ENCODE data around the gene ZP4. TPM values are rescaled to one million over a fixed set of nuclear protein-coding genes. Genes with fewer than 3 reads are reported as not detected.

ZP4 gene
- total and polyA plus RNA-seq, 2 of the 13 experiments (the other 11 are each of a cell fraction or from before 2014, with no cell fraction given) = not detected

DNA sequence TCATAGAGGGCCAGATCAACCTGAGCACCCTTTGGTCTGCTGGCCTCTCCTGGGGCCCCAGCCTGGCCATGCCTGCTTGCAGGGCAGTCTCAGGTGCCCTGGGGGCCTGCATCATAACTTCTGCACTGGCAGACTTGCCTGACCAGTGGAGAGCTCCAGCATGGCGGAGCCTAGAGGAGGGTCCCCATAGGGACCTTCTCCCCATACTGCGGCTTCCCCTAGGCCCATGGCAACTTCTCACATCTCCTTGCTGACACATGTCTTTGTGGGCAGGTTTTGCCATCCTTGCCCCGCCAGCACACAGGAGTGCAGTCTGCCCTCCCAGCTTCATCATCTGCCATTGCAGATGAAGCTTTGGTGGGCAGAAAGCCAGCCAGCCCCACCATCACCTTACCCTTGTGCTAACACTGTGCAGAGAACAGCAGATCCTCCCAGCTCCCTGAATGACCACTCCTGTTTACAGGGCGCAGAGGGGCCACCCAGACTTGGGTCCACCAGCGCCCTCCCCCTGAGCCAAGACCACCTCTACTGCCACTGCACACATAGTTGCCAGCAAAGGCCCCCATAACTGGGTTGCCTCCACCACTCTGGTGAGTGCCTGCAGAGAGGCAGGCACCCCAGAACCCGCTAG lies 51.7 kb downstream of the ZP4 start (continued):
- TF ChIP-seq PRDM4 (CRISPR knock-in tag; IDR thresholded peaks at IDR 0.05; ENCODE audit: borderline replicate concordance) (no peak), DPF2 (CRISPR knock-in tag; IDR thresholded peaks at IDR 0.05; ENCODE audit: borderline replicate concordance, low read depth) (no peak)

GRCh38 chr1:237838320-237838719 lies 52.4 kb downstream of the ZP4 start:
- intact Hi-C loops (cut with micrococcal nuclease; ENCODE audit: unreplicated experiment) (no loop called here), in situ Hi-C loops (cut with HindIII; ENCODE audit: extremely low pct_ligation_motif_present, low pct_unique_long_range_greater_than_20kb) (no loop called here)
- H3K9me3 ChIP-seq (ENCODE audit: low read length) = peaks cover 2% of the 10 kb centered on the region
- no peak for FAIRE-seq
- H4K20me1 ChIP-seq (ENCODE audit: insufficient read depth, low read length) = no peaks in the 10 kb centered on the region
- H3K27ac ChIP-seq (ENCODE audit: extremely low read length, insufficient read depth, low read length) = no peak overlapping the region
- ATAC-seq = no peak
- TF ChIP-seq SMYD3 (CRISPR knock-in tag; IDR thresholded peaks at IDR 0.05) (no peak), ZKSCAN1 (IDR thresholded peaks at IDR 0.05; ENCODE audit: low read length) (no peak), STAT6 (CRISPR knock-in tag; IDR thresholded peaks at IDR 0.05; ENCODE audit: borderline replicate concordance) (no peak), ZNF605 (CRISPR knock-in tag; IDR thresholded peaks at IDR 0.05) (no peak), BORCS8-MEF2B (CRISPR knock-in tag; IDR thresholded peaks at IDR 0.05) (no peak), ZNF83 (CRISPR knock-in tag; IDR thresholded peaks at IDR 0.05; ENCODE audit: borderline replicate concordance) (no peak), FUBP1 (CRISPR knock-in tag; IDR thresholded peaks at IDR 0.05; ENCODE audit: borderline replicate concordance) (no peak), ZNF607 (CRISPR knock-in tag; IDR thresholded peaks at IDR 0.05; ENCODE audit: borderline replicate concordance) (no peak), CEBPB (IDR thresholded peaks at IDR 0.05; ENCODE audit: borderline replicate concordance, low read depth, low read length) (no peak), ZBTB21 (CRISPR knock-in tag; IDR thresholded peaks at IDR 0.05) (no peak), ZNF589 (CRISPR knock-in tag; conservative IDR thresholded peaks at IDR 0.05) (no peak), NCOR1 (IDR thresholded peaks at IDR 0.05; ENCODE audit: borderline replicate concordance, low read length) (no peak), SP4 (CRISPR knock-in tag; IDR thresholded peaks at IDR 0.05) (no peak), ELF3 (CRISPR knock-in tag; IDR thresholded peaks at IDR 0.05) (no peak), SRY (CRISPR knock-in tag; IDR thresholded peaks at IDR 0.05) (no peak)
- H3K4me1 ChIP-seq (ENCODE audit: insufficient read depth, low read length) = no peaks in the 10 kb centered on the region
- POLR2A ChIA-PET = no interaction called here
- CTCF ChIA-PET (ENCODE audit: low intra/inter-chr PET ratio, low total read pairs) = no interaction called here
- no peak overlapping the region for H3K9ac ChIP-seq (ENCODE audit: insufficient read depth, low read depth, low read length)
- DNase-seq (ENCODE audit: low spot score) = no peak
- BruUV-seq (replicated peaks) = no TSS peak
- H3K27me3 ChIP-seq (ENCODE audit: control insufficient read depth in 1 of 2, insufficient read depth in 2 of 2, low read length in 2 of 2) = no peaks in the 10 kb centered on the region
- no peaks in the 10 kb centered on the region for H3K36me3 ChIP-seq (replicated peaks in 1 of 2; ENCODE audit: control insufficient read depth in 1 of 2, insufficient read depth in 2 of 2, low read length in 2 of 2)
- H3K4me2 ChIP-seq (ENCODE audit: low read depth, low read length) = no peak overlapping the region
- H2AFZ ChIP-seq (ENCODE audit: low read length) = no peak overlapping the region
- H3K79me2 ChIP-seq (ENCODE audit: insufficient read depth, low read length) = no peaks in the 10 kb centered on the region
- WGBS (ENCODE audit: low lambda C conversion rate) = 0% methylated on average over 2 of the region's 3 CpGs
- no peak overlapping the region for H3K4me3 ChIP-seq (replicated peaks in 1 of 3; ENCODE audit: insufficient read depth in 1 of 3, low read depth in 2 of 3, low read length in 3 of 3)

Data from HepG2 (cell line).